Ammon's horn (tissue), 1 donor: ENCODE results near the gene NFAT5.
"Not testable (repeated sequence)": the region's sequence is repeated elsewhere in the genome, so short reads cannot be mapped to it uniquely, and the experiment has no call there.

ENCODE experiments used
- DNase-seq: peaks from one replicate; pipeline ENCODE4 v3.0.0-alpha.2; 2016; ENCODE audit warnings: low spot score

Gene NFAT5

DNA sequence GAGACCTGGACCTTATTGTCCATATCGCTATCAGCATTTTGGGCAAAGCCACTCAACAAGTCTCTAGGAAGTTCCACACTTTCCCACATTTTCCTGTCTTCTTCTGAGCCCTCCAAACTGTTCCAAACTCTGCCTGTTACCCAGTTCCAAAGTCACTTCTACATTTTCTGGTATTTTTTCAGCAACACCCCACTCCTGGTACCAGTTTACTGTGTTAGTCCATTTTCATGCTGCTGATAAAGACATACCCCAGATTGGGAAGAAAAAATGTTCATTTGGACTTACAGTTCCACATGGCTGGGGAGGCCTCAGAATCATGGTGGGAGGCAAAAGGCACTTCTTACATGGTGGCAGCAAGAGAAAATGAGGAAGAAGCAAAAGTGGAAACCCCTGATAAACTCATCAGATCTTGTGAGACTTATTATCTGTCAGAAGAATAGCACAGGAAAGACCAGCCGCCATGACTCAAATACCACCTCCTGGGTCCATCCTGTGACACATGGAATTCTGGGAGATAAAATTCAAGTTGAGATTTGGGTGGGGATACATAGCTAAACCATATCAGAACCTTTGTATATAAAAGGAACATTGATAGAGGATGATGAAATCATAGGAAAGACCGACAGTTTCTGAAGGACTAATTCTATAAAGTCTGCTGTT is 71.6 kb downstream of the NFAT5 start:
- not testable (repeated sequence) for DNase-seq

DNA sequence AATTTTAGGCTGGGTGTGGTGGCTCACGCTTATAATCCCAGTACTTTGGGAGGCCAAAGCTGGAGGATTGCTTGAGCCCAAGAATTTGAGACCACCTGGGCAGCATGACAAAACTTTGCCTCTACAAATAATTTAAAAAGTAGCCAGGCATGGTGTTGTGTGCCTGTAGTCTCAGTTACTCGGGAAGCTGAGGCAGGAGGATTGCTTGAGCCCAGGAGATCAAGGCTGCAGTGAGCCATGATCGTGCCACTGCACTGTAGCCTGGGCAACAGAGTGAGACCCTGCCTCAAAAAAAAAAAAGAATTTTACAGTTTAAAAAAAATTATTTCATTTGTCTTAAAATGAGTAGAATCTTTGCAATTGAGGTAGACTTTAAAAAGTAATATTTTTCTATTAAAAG is 78.2 kb downstream of the NFAT5 start:
- not testable (repeated sequence) for DNase-seq

DNA sequence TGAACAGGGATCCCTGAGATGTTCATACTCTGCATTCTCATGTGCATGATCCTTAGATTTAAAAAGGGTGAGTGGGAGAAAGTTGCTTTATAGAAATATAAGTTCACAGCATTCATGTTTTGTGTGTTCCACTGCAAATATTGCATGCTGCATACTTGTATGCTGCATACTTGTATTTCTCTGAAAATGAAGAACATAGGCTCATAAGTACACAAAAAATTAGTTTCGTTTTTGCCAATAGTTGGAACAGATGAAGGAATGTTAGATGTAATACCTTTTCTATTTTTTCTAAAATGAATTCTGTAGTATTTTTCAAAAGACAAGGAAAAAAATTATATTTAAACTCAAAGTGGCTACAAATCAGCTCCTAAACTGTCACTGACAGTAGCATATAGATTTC is 79.0 kb downstream of the NFAT5 start:
- no peak for DNase-seq

DNA sequence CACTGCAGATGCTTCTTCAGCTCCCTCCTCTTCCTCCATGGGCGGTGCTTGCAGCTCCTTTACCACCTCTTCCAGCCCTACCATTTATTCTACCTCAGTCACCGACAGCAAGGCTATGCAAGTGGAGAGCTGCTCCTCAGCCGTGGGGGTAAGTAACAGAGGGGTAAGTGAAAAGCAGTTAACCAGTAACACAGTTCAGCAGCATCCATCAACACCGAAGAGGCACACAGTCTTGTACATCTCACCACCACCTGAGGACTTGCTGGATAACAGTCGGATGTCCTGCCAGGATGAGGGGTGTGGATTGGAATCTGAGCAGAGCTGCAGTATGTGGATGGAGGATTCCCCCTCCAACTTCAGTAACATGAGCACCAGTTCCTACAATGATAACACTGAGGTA is 81.3 kb downstream of the NFAT5 start:
- no peak for DNase-seq

- no peak for DNase-seq
Measured at GRCh38 chr16:69651217-69651616, 85.5 kb downstream of the NFAT5 start.

DNA sequence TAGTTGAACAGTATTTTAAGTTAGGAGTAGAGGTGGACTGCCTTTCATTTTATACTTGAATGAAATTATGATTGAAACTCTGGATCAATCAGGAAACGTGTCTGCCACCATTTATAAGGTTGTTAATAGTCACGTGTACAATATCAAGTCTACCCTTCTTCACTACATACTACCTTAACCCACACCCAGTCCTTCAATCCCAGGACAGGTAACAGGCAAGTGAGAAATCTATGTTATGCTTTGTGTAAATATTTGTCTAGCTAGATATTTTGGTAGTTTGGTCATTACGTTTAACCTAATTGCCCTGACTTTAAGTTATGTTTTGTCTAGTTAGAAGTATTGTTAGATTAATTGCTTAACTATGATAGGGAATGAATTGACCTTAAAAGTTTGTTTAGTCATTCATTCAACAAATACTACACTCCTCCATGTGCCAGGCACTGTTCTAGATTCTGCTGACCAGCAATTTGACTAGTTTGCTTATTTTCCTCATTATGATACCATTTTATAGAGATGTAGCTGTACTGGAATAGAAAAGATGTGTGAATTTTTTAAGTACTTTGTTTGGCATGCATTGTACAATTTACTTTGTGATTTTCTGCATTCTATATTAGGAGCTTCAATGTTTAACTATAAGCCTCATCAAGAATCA is 88.6 kb downstream of the NFAT5 start:
- no peak for DNase-seq

DNA sequence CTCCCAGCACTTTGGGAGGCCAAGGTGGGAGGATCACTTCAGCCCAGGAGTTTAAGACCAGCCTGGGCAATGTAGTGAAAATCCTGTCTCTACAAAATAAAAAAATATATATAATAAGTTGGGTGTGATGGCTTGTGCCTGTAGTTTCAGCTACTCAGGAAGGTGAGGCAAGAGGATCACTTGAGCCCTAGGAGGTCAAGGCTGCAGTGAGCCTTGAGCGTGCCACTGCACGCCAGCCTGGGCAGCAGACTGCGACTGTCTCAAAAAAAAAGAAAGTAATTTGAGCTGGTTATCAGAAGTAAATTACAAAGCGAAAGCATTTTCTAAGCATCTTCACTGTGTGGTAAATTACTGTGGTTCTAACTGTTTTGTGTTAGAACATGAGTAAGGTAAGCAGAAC is 94.4 kb downstream of the NFAT5 start:
- no peak for DNase-seq

DNA sequence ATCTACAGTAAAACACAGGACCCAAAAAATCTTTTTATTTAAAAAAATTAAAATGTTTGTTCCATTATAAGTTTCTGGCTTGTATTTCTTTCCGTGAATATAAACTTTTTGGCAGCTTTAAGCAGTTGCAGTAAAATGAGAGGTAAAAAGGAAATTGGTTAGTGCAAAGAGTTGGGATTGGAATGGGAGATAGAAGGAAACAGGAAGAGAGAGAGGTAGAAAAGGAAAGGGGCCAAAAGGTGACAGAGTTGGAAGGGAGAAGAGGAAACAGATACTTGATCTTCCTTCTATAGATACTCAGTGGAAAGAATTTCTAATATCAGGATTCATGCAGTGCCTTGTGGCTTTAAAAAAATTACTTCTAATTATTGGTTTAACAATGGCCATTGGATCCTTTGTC is 97.1 kb downstream of the NFAT5 start:
- no peak for DNase-seq

GRCh38 chr16:69663846-69664245 is 98.1 kb downstream of the NFAT5 start:
- no peak for DNase-seq

GRCh38 chr16:69669577-69669976 is 103.8 kb downstream of the NFAT5 start:
- DNase-seq, result no peak

DNA sequence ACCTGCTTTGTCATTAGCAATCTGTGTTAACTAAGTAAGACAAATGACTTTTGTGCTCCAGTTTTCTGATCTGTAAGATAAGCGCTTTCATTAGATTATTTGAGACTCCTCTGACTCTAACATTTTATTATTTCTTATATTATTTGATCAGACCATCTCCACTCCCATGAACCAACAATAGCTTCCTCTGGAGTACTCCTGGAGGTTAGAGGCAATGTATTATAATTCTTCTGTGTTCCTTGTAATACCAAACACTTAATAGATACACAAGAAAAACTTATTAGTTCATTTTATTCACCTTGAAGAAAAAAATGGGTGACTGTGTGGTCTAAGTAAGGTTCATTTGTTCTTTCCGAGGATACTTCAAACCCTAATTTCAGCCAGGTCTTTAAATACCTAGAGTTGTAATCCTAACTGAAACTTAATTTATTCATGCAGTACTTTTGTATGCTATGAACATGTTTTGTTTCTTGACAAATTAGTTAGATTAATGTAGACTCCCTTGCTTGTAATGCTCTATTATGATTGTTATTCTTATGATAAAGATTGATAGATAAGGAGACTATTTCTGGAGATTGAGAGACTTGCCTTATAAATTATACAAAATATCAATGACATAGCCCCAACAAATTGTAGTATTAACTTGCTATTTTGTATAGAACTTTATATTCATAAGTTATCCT is 106.7 kb downstream of the NFAT5 start:
- no peak for DNase-seq

- no peak for DNase-seq
Measured at GRCh38 chr16:69672998-69673713, 107.4 kb downstream of the NFAT5 start.

- no peak for DNase-seq
Measured at GRCh38 chr16:69680358-69680757, 114.6 kb downstream of the NFAT5 start.

DNA sequence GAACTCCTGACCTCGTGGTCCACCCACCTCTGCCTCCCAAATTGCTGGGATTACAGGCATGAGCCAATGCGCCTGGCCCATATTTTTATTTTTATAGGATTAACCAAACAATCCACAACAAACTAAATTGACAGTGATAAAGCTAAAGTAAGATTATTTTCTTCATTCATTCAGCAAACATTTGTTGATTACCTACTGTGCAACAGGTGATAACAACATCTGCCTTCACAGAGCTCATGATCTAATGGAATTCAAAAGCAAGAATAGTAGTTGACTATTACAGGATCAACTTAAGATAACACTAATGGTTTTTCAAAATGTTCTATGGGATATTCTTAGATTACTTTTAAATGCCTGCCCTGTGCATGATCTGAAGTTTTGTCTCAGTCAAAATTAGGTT is 122.8 kb downstream of the NFAT5 start:
- no peak for DNase-seq

GRCh38 chr16:69691980-69692911 is 126.5 kb downstream of the NFAT5 start:
- peak; percentile 69 for DNase-seq

DNA sequence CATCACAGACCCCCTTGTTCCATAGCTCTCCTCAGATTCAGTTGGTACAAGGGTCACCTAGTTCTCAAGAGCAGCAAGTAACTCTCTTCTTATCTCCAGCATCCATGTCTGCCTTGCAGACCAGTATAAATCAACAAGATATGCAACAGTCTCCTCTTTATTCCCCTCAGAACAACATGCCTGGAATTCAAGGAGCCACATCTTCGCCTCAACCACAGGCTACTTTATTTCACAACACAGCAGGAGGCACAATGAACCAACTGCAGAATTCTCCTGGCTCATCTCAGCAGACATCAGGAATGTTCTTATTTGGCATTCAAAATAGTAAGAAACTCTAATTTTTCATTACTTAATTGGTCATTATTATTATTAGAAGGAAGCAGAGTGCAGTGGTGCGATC is 128.2 kb downstream of the NFAT5 start:
- DNase-seq, result no peak

- DNase-seq, result no peak
Measured at GRCh38 chr16:69698404-69698803, 132.6 kb downstream of the NFAT5 start.

DNA sequence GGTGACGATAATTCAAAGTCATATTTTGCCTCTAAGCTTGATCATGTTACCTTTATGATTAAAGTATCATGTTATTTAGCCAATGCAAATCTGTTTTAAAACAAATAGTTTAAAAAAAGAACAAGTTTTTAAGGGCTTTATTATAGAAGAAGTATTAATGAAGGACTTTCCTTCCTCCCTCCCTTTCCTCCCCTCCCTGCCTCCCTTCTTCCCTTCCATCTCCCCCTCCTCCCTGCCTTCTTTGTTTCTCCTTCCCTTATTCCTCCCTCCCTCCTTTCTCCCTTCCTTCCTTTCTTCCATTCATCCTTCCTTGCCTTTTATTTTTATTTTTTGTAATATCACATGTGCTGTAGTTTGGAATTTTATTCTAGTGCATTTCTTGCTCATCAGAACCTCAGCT is 134.1 kb downstream of the NFAT5 start:
- no peak for DNase-seq

DNA sequence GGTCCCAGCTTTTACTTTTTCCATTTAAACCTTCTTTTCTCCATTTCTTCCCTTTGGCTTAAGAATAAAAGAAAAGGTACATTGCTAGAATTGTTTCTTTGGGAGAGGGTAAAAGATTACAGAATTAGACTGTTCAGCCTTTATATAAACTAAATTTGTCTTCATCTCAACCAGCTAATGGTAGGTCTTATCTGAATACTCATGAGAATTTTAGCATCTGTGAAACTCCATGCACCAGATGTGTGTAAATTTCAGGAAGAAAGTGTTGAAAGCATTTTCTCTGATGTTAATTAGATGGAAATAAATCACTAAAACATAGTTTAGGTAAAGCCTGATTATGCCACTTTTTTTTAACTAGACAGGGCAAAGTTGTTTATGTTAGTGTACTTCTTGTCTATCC is 135.7 kb downstream of the NFAT5 start:
- DNase-seq, result no peak

DNA sequence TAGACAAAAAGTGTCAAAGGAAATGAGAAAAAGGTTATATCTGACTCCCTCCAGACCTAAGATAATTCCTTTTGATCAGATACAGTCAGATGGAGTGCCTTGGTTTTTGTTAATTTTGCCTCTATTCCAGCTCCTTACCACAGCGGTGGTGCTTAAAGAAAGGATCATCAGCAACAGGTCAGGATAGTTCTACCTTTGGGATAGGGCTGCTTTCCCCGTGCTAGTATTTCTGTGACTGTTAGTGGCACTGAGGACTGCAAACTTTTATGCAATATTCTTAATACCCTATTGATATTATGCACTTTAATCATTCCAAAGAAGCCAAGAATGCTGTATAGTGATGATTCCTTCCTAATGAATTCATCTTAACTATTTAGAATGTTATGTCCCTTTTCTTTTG is 136.1 kb downstream of the NFAT5 start:
- no peak for DNase-seq

DNA sequence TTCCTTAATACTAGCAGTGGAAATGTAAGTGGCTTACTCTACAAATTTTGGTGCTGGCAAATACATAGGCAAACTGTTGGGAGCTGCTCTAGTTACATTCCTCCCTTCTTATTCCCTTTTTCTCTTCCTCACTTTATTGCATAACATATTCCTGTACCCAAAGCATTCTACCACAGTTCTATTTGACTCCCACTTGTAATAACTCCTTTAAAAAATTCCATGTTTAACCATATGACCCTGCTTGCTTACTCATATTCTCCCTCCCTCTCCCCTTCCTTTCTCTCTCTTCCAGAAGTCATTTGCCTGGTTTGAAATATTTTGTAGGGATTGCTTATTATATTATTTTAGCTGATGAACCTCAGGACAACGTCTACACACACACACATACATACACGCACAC is 137.9 kb downstream of the NFAT5 start:
- no peak for DNase-seq
